ENCODE measurements around the gene E2F1.

Gene E2F1

GRCh38 chr20:33663161-33664084, 22.8 kb downstream of the E2F1 start:
- in situ Hi-C loops (cut with HindIII; ENCODE audit: low sequenced_read_pairs): no loop called here
- TF ChIP-seq CTCF (IDR thresholded peaks at IDR 0.05; ENCODE audit: low read depth, low read length, missing control alignments): no peak
- H3K4me3 ChIP-seq (ENCODE audit: low read depth, low read length): peak overlapping the region; percentile 57
- DNase-seq (ENCODE audit: low read depth): no peak

DNA sequence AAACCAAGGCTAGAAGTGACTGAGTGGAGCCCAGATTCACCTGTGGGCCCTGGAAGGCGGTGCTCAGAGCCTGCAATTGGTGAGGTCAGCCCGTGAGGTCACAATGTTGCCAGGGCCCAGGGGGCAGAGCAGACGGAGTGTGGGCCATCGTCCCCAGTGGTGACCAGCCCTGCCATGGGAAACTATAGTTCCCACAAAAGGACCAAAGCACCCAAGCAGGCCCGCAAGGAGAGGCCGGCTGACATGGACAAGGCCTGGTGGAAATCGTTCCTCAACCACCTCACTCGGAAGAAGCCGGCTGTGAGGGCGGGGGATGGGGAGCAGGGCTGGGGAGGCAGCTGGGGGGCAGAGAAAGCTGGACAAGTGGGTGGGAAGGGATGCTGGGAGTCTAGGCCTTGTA, 24.0 kb downstream of the E2F1 start, which contains the start of gene C20orf144:
TSS of gene C20orf144 (plus strand) at position 156 of the 400 bp plus-strand sequence. CDS start at position 175, 19 bp downstream.
- DNase-seq (ENCODE audit: low read depth): no peak
- in situ Hi-C loops (cut with HindIII; ENCODE audit: low sequenced_read_pairs): no loop called here
- H3K4me3 ChIP-seq (ENCODE audit: low read depth, low read length): peak within 1 kb of the TSS; percentile 57
- no peak for TF ChIP-seq CTCF (IDR thresholded peaks at IDR 0.05; ENCODE audit: low read depth, low read length, missing control alignments)

DNA sequence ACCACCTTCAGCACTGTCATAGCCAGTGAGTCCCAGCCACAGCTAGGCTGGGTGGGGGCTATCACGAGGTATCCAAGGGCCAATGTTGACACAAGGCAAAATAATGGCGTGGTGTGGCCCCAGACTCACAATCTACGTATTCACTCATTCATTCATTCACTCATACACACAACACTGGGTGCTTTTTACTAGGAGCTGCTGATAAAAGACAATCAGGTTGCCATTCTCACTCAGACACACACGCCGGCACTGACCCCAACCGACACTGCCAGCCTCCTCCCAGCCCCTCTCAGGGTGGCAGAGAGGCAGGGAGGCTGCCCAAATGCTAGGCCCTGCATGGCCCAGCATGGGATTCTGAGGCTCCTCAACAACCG, 25.5 kb downstream of the E2F1 start:
- in situ Hi-C loops (cut with HindIII; ENCODE audit: low sequenced_read_pairs): no loop called here
- no peak overlapping the region for H3K4me3 ChIP-seq (ENCODE audit: low read depth, low read length)
- TF ChIP-seq CTCF (IDR thresholded peaks at IDR 0.05; ENCODE audit: low read depth, low read length, missing control alignments): no peak
- DNase-seq (ENCODE audit: low read depth): no peak

GRCh38 chr20:33660035-33660684, 26.0 kb downstream of the E2F1 start:
- H3K4me3 ChIP-seq (ENCODE audit: low read depth, low read length): no peak overlapping the region
- no peak for TF ChIP-seq CTCF (IDR thresholded peaks at IDR 0.05; ENCODE audit: low read depth, low read length, missing control alignments)
- in situ Hi-C loops (cut with HindIII; ENCODE audit: low sequenced_read_pairs): no loop called here
- DNase-seq (ENCODE audit: low read depth): no peak

- no peak overlapping the region for H3K4me3 ChIP-seq (ENCODE audit: low read depth, low read length)
- in situ Hi-C loops (cut with HindIII; ENCODE audit: low sequenced_read_pairs): no loop called here
- no peak for TF ChIP-seq CTCF (IDR thresholded peaks at IDR 0.05; ENCODE audit: low read depth, low read length, missing control alignments)
- no peak for DNase-seq (ENCODE audit: low read depth)
Observed at GRCh38 chr20:33659341-33660034, 26.7 kb downstream of the E2F1 start.

- DNase-seq (ENCODE audit: low read depth): no peak
- TF ChIP-seq CTCF (IDR thresholded peaks at IDR 0.05; ENCODE audit: low read depth, low read length, missing control alignments): no peak
- H3K4me3 ChIP-seq (ENCODE audit: low read depth, low read length): no peak overlapping the region
- in situ Hi-C loops (cut with HindIII; ENCODE audit: low sequenced_read_pairs): no loop called here
Observed at GRCh38 chr20:33658929-33659328, 27.3 kb downstream of the E2F1 start.
